ENCODE data around the gene OTUD1.

Gene OTUD1

DNA sequence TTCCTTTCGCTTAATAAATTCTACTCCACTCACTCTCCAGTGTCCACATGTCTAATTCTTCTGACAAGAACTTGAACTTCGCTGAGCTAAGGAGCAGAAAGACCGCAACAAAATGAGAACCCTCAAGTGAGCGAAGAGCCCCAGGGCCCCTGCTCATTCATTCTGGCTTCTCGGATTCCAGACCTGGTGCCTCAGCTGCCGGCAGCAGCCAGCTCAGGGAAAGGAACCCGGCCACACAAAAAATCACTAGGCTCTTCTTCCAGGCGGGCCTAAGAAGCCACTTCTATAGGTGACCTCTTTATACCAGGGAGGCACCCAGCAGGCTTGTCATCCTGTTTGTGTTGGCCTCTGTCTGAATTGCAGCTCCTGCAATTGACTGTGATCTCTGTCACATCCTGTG, 33.3 kb downstream of the OTUD1 start:
- DNase-seq, result no peak

DNA sequence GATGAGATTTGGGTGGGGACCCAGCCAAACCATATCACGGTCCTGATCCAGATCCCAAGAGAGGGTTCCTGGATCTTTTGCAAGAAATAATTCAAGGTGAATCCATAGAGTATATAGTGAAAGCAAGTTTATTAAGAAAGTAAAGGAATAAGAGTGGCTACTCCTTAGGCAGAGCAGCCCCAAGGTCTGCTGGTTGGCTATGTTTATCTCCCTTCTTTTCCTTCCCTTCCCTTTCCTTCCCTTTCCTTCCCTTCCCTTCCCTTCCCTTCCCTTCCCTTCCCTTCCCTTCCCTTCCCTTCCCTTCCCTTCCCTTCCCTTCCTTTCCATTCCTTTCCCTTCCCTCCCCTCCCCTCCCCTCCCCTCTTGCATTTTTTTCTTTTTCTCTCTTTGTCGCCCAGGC, 35.2 kb downstream of the OTUD1 start:
- DNase-seq, result no peak

DNA sequence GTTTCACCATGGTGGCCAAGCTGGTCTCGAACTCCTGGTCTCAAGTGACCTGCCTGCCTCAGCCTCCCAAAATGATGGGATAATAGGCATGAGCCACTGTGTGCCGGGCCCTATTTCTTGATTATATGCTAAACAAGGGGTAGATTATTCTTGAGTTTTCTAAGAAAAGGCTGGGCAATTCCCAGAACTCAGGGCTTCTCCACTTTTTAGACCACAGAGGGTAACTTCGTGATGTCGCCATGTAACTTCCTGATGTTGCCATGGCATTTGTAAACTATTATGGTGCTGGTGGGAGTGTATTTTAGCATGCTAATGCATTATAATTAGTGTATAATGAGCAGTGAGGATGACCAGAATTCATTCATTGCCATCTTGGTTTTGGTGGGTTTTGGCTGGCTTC, 35.8 kb downstream of the OTUD1 start:
- no peak for DNase-seq

DNA sequence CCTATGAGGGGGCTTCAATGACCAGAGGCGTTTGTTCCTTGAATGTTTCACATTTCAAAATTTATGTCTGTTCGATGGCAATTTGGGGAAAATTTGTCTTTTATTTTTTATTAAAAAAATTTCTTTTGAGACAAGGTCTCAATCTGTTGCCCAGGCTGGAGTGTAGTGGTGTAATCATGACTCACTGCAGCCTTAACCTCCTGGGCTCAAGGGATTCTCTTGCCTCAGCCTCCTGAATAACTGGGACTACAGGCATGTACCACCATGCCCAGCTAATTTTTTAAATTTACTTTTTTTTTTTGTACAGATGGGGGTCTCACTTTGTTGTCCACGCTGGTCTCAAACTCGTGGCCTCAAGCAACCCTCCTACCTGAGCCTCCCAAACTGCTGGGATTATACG, 39.7 kb downstream of the OTUD1 start:
- DNase-seq, result no peak

DNA sequence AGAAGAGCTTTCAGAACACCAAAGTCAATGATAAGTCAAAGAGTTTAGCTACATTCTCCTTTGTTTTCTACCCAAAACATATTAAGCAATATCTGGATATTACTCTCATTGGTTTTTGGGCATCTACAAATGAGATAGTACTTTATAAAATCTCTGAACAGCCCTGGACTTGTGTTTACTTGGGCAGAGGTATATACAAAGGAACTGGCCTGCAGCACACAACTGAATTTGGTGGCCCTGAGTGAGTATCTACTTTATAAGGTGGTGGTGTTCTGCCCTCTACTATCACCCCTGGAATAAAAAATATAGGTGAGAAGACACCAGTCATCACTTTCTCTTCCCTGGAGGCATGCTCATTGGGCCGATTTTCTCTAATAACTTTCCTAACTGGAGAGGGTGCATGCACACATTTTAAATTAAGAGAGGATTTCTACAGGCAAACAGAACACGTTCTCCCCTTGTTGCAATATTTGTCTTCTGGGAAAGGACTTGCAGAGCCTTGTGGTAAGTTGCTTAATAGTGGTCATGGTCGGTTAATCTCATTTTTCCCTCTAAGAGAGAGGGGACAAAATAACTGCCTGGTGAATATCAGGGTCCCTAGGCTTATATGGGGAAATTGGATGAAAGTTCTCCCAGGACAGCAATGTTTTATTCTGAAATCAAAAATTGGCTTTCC, 41.1 kb downstream of the OTUD1 start:
- DNase-seq, result no peak

DNA sequence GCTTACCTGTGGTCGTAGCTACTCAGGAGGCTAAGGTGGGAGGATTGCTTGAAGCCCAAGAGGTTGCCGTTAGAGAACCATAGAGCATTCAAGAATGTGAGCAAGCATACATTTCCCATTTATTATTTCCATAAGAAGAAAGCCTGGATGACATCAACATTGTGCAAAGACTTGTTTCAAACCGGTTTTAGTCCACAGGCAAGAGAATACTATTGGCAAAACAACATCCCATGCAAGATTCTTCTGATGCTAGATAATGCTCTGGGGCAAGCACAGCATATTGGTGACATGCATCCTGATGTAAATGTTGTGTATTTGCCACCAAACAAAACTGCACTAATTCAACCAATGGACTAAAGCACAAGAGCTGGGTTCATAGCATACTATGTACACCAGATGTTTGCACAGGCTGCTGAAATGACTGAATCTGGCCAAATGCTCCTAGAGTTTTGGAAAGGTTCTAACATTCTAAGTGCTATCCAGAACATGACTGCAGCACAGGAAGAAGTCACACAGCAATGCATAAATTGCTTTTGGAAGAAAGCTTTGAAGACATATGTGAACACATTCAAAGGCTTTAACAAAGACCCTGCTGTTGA, 42.6 kb downstream of the OTUD1 start:
- DNase-seq, result no peak

DNA sequence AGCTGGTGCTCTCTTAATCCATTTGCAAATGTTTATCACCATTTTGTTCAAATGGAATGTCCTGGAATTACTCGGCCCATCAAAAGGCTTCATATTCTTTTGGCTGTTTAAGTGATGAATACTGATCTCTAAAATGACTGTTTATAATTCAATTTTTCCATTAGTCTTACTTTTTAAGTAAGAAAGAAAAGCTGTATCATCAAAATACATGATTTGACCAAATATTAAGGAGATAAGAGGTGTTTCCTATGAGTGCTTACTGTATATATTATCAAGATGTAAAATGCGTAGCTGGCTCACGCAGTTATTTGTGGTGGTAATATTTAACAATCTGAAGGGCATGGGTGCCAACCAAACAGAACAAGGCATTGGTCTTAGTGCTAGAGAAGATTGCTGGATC, 51.2 kb downstream of the OTUD1 start:
- no peak for DNase-seq
